ENCODE measurements around the gene ASRGL1.

The ASRGL1 gene

GRCh38 chr11:62401811-62402210 is 64.6 kb downstream of the ASRGL1 start:
- Histone ChIP-seq H3K4me3 (ENCODE audit: low read depth, low read length) (no peak overlapping the region), H3K9ac (ENCODE audit: low read depth, low read length) (no peak overlapping the region), H3K27ac (ENCODE audit: low read depth, low read length) (no peak overlapping the region), H3K27me3 (ENCODE audit: control insufficient read depth, insufficient read depth, low read length) (no peaks in the 10 kb centered on the region), H3K36me3 (ENCODE audit: control insufficient read depth, insufficient read depth, low read length) (no peaks in the 10 kb centered on the region), H3K4me1 (ENCODE audit: control insufficient read depth, insufficient read depth, low read length) (no peaks in the 10 kb centered on the region), H3K9me3 (ENCODE audit: control insufficient read depth, insufficient read depth, low read length) (no peaks in the 10 kb centered on the region)

GRCh38 chr11:62402226-62402959 is 65.1 kb downstream of the ASRGL1 start:
- no peak overlapping the region for H3K4me3 ChIP-seq (ENCODE audit: low read depth, low read length)
- no peaks in the 10 kb centered on the region for H3K4me1 ChIP-seq (ENCODE audit: control insufficient read depth, insufficient read depth, low read length)
- H3K9ac ChIP-seq (ENCODE audit: low read depth, low read length) = no peak overlapping the region
- no peaks in the 10 kb centered on the region for H3K27me3 ChIP-seq (ENCODE audit: control insufficient read depth, insufficient read depth, low read length)
- no peaks in the 10 kb centered on the region for H3K9me3 ChIP-seq (ENCODE audit: control insufficient read depth, insufficient read depth, low read length)
- no peaks in the 10 kb centered on the region for H3K36me3 ChIP-seq (ENCODE audit: control insufficient read depth, insufficient read depth, low read length)
- H3K27ac ChIP-seq (ENCODE audit: low read depth, low read length) = no peak overlapping the region

GRCh38 chr11:62402960-62403730 is 65.9 kb downstream of the ASRGL1 start:
- Histone ChIP-seq H3K27me3 (ENCODE audit: control insufficient read depth, insufficient read depth, low read length) (no peaks in the 10 kb centered on the region), H3K27ac (ENCODE audit: low read depth, low read length) (no peak overlapping the region), H3K9ac (ENCODE audit: low read depth, low read length) (no peak overlapping the region), H3K4me1 (ENCODE audit: control insufficient read depth, insufficient read depth, low read length) (no peaks in the 10 kb centered on the region), H3K36me3 (ENCODE audit: control insufficient read depth, insufficient read depth, low read length) (no peaks in the 10 kb centered on the region), H3K9me3 (ENCODE audit: control insufficient read depth, insufficient read depth, low read length) (no peaks in the 10 kb centered on the region), H3K4me3 (ENCODE audit: low read depth, low read length) (no peak overlapping the region)

- Histone ChIP-seq H3K9ac (ENCODE audit: low read depth, low read length) (no peak overlapping the region), H3K9me3 (ENCODE audit: control insufficient read depth, insufficient read depth, low read length) (no peaks in the 10 kb centered on the region), H3K36me3 (ENCODE audit: control insufficient read depth, insufficient read depth, low read length) (no peaks in the 10 kb centered on the region), H3K4me3 (ENCODE audit: low read depth, low read length) (no peak overlapping the region), H3K27ac (ENCODE audit: low read depth, low read length) (no peak overlapping the region), H3K4me1 (ENCODE audit: control insufficient read depth, insufficient read depth, low read length) (no peaks in the 10 kb centered on the region), H3K27me3 (ENCODE audit: control insufficient read depth, insufficient read depth, low read length) (no peaks in the 10 kb centered on the region)
Measured at GRCh38 chr11:62404435-62404834, 67.2 kb downstream of the ASRGL1 start.

GRCh38 chr11:62404901-62405300 is 67.7 kb downstream of the ASRGL1 start:
- no peak overlapping the region for H3K4me3 ChIP-seq (ENCODE audit: low read depth, low read length)
- H3K4me1 ChIP-seq (ENCODE audit: control insufficient read depth, insufficient read depth, low read length) = no peaks in the 10 kb centered on the region
- H3K9me3 ChIP-seq (ENCODE audit: control insufficient read depth, insufficient read depth, low read length) = no peaks in the 10 kb centered on the region
- H3K36me3 ChIP-seq (ENCODE audit: control insufficient read depth, insufficient read depth, low read length) = no peaks in the 10 kb centered on the region
- H3K9ac ChIP-seq (ENCODE audit: low read depth, low read length) = no peak overlapping the region
- no peaks in the 10 kb centered on the region for H3K27me3 ChIP-seq (ENCODE audit: control insufficient read depth, insufficient read depth, low read length)
- H3K27ac ChIP-seq (ENCODE audit: low read depth, low read length) = no peak overlapping the region

- Histone ChIP-seq H3K27me3 (ENCODE audit: control insufficient read depth, insufficient read depth, low read length) (no peaks in the 10 kb centered on the region), H3K4me1 (ENCODE audit: control insufficient read depth, insufficient read depth, low read length) (no peaks in the 10 kb centered on the region), H3K9ac (ENCODE audit: low read depth, low read length) (no peak overlapping the region), H3K9me3 (ENCODE audit: control insufficient read depth, insufficient read depth, low read length) (no peaks in the 10 kb centered on the region), H3K36me3 (ENCODE audit: control insufficient read depth, insufficient read depth, low read length) (no peaks in the 10 kb centered on the region), H3K4me3 (ENCODE audit: low read depth, low read length) (no peak overlapping the region), H3K27ac (ENCODE audit: low read depth, low read length) (no peak overlapping the region)
Measured at GRCh38 chr11:62406034-62406433, 68.8 kb downstream of the ASRGL1 start.

- Histone ChIP-seq H3K27ac (ENCODE audit: low read depth, low read length) (no peak overlapping the region), H3K9me3 (ENCODE audit: control insufficient read depth, insufficient read depth, low read length) (no peaks in the 10 kb centered on the region), H3K27me3 (ENCODE audit: control insufficient read depth, insufficient read depth, low read length) (no peaks in the 10 kb centered on the region), H3K36me3 (ENCODE audit: control insufficient read depth, insufficient read depth, low read length) (no peaks in the 10 kb centered on the region), H3K4me3 (ENCODE audit: low read depth, low read length) (no peak overlapping the region), H3K4me1 (ENCODE audit: control insufficient read depth, insufficient read depth, low read length) (no peaks in the 10 kb centered on the region), H3K9ac (ENCODE audit: low read depth, low read length) (no peak overlapping the region)
Measured at GRCh38 chr11:62409831-62410230, 72.6 kb downstream of the ASRGL1 start.

- Histone ChIP-seq H3K9ac (ENCODE audit: low read depth, low read length) (no peak overlapping the region), H3K9me3 (ENCODE audit: control insufficient read depth, insufficient read depth, low read length) (no peaks in the 10 kb centered on the region), H3K36me3 (ENCODE audit: control insufficient read depth, insufficient read depth, low read length) (no peaks in the 10 kb centered on the region), H3K4me1 (ENCODE audit: control insufficient read depth, insufficient read depth, low read length) (no peaks in the 10 kb centered on the region), H3K27ac (ENCODE audit: low read depth, low read length) (no peak overlapping the region), H3K4me3 (ENCODE audit: low read depth, low read length) (no peak overlapping the region), H3K27me3 (ENCODE audit: control insufficient read depth, insufficient read depth, low read length) (no peaks in the 10 kb centered on the region)
Measured at GRCh38 chr11:62410972-62411371, 73.7 kb downstream of the ASRGL1 start.

- Histone ChIP-seq H3K27ac (ENCODE audit: low read depth, low read length) (no peak overlapping the region), H3K27me3 (ENCODE audit: control insufficient read depth, insufficient read depth, low read length) (no peaks in the 10 kb centered on the region), H3K9ac (ENCODE audit: low read depth, low read length) (no peak overlapping the region), H3K4me1 (ENCODE audit: control insufficient read depth, insufficient read depth, low read length) (no peaks in the 10 kb centered on the region), H3K9me3 (ENCODE audit: control insufficient read depth, insufficient read depth, low read length) (no peaks in the 10 kb centered on the region), H3K36me3 (ENCODE audit: control insufficient read depth, insufficient read depth, low read length) (no peaks in the 10 kb centered on the region), H3K4me3 (ENCODE audit: low read depth, low read length) (no peak overlapping the region)
Measured at GRCh38 chr11:62411524-62411923, 74.3 kb downstream of the ASRGL1 start.

GRCh38 chr11:62413060-62413696 is 75.9 kb downstream of the ASRGL1 start:
- no peaks in the 10 kb centered on the region for H3K9me3 ChIP-seq (ENCODE audit: control insufficient read depth, insufficient read depth, low read length)
- H3K36me3 ChIP-seq (ENCODE audit: control insufficient read depth, insufficient read depth, low read length) = no peaks in the 10 kb centered on the region
- no peaks in the 10 kb centered on the region for H3K27me3 ChIP-seq (ENCODE audit: control insufficient read depth, insufficient read depth, low read length)
- no peak overlapping the region for H3K4me3 ChIP-seq (ENCODE audit: low read depth, low read length)
- no peak overlapping the region for H3K9ac ChIP-seq (ENCODE audit: low read depth, low read length)
- no peak overlapping the region for H3K27ac ChIP-seq (ENCODE audit: low read depth, low read length)
- no peaks in the 10 kb centered on the region for H3K4me1 ChIP-seq (ENCODE audit: control insufficient read depth, insufficient read depth, low read length)

GRCh38 chr11:62416596-62416995 is 79.3 kb downstream of the ASRGL1 start:
- no peak overlapping the region for H3K27ac ChIP-seq (ENCODE audit: low read depth, low read length)
- H3K9ac ChIP-seq (ENCODE audit: low read depth, low read length) = no peak overlapping the region
- H3K27me3 ChIP-seq (ENCODE audit: control insufficient read depth, insufficient read depth, low read length) = no peaks in the 10 kb centered on the region
- H3K4me1 ChIP-seq (ENCODE audit: control insufficient read depth, insufficient read depth, low read length) = no peaks in the 10 kb centered on the region
- no peaks in the 10 kb centered on the region for H3K9me3 ChIP-seq (ENCODE audit: control insufficient read depth, insufficient read depth, low read length)
- no peak overlapping the region for H3K4me3 ChIP-seq (ENCODE audit: low read depth, low read length)
- H3K36me3 ChIP-seq (ENCODE audit: control insufficient read depth, insufficient read depth, low read length) = no peaks in the 10 kb centered on the region

Data from HUES48 (cell line).